Thyroid gland (tissue), 4 donors: ENCODE measurements around the gene OR52I2. TPM values are rescaled to one million over a fixed set of nuclear protein-coding genes. Genes with fewer than 3 reads are reported as not detected.

ENCODE experiments used
- DNase-seq, 2 donors: peaks; one replicate each; pipeline ENCODE4 v3.0.0-alpha.2; 2019
- H3K27ac ChIP-seq, 3 donors: fragments of 200-600 bp; sonication (generic); 1 replicate in 2 of 3; 2 replicates in 1 of 3; pipeline ENCODE4 v1.5.1; 2016 to 2019; ENCODE audit warnings: mild to moderate bottlenecking in 1 of 3, moderate library complexity in 1 of 3
- H3K27me3 ChIP-seq: fragments of 200-600 bp; sonication (generic); one replicate; pipeline ENCODE4 v1.5.1; 2019
- H3K36me3 ChIP-seq, 2 donors: fragments of 200-600 bp; sonication (generic); one replicate each; pipeline ENCODE4 v1.5.1; 2016 to 2019
- H3K4me1 ChIP-seq, 2 donors: fragments of 200-600 bp; sonication (generic); one replicate each; pipeline ENCODE4 v1.5.1; 2017 to 2019
- H3K4me3 ChIP-seq, 3 donors: fragments of 200-600 bp; sonication (generic); replicated peaks in 1 of 3; 1 replicate in 2 of 3; 2 replicates in 1 of 3; pipeline ENCODE4 v1.5.1; 2016; ENCODE audit warnings: mild to moderate bottlenecking in 1 of 3
- H3K9me3 ChIP-seq: fragments of 200-600 bp; sonication (generic); one replicate; pipeline ENCODE4 v1.5.1; 2017
- CTCF ChIP-seq, 6 experiments: fragments of 200-600 bp in 3 of 6; fragments of 450-650 bp in 3 of 6; sonication (generic) in 3 of 6; IDR thresholded peaks; one replicate each; pipeline ENCODE4 v1.5.1; 2016 to 2019; ENCODE audit warnings: antibody characterized with exemption in 6 of 6, mild to moderate bottlenecking in 2 of 6, inconsistent platforms in 1 of 6, moderate library complexity in 1 of 6
- POLR2A ChIP-seq, 2 donors: fragments of 450-650 bp; IDR thresholded peaks; one replicate each; pipeline ENCODE4 v1.6.1; 2017; ENCODE audit warnings: antibody characterized with exemption in 2 of 2, mild to moderate bottlenecking in 2 of 2, moderate library complexity in 1 of 2
- WGBS, 2 donors: methylation state at CpG; one replicate each; pipeline ENCODE4 v1.1.5; 2017; 5-methylcytosine and 5-hydroxymethylcytosine counted together
- intact Hi-C: fragments of 100-400 bp; cut with DNase I; formaldehyde crosslinking; loops from one replicate; pipeline ENCODE4 v1.15.1; 2023
- total RNA-seq, 4 donors: library from RNA; depleted of rRNA; stranded (reverse); fragments of >200 nt; gene quantifications; one replicate each; pipeline ENCODE4 v1.2.3, GENCODE V29; 2016

Gene OR52I2
- total RNA-seq: not detected

GRCh38 chr11:4581443-4581842 is at the start of gene OR52I2:
Gene OR52I2 (plus strand): TSS chr11:4581743.
- intact Hi-C loops: no loop called here
- Histone ChIP-seq H3K9me3 (no peaks in the 10 kb centered on the region), H3K27me3 (no peaks in the 10 kb centered on the region), H3K4me1 (no peaks in the 10 kb centered on the region), H3K4me3 (no peak within 1 kb of the TSS), H3K36me3 (no peaks in the 10 kb centered on the region), H3K27ac (no peak within 1 kb of the TSS)
- no peak for TF ChIP-seq CTCF (IDR thresholded peaks at IDR 0.05)
- no peak for TF ChIP-seq POLR2A (IDR thresholded peaks at IDR 0.05)
- no peak for DNase-seq

- DNase-seq: peak; percentile 62 to 72
- WGBS, 2 donors: 31 to 35% methylated on average over 3 of the region's 3 CpGs
- TF ChIP-seq CTCF (IDR thresholded peaks at IDR 0.05) (peak; percentile 48 to 71 (median 67)), POLR2A (IDR thresholded peaks at IDR 0.05) (no peak)
- Histone ChIP-seq H3K4me1 (no peaks in the 10 kb centered on the region), H3K9me3 (no peaks in the 10 kb centered on the region), H3K4me3 (no peak overlapping the region), H3K27me3 (no peaks in the 10 kb centered on the region), H3K27ac (no peak overlapping the region), H3K36me3 (no peaks in the 10 kb centered on the region)
- intact Hi-C loops: loop anchor here (5.0 kb wide), 1 partner anchor 352 kb away; no protein-coding TSS in a partner anchor
Observed at GRCh38 chr11:4539603-4540219, 41.8 kb upstream of the OR52I2 start.

- 0 to 31% methylated on average over 1 of the region's 1 CpG for WGBS, 2 donors
- no peak for DNase-seq
- H3K4me3 ChIP-seq: no peak overlapping the region
- H3K4me1 ChIP-seq: no peaks in the 10 kb centered on the region
- H3K36me3 ChIP-seq: no peaks in the 10 kb centered on the region
- H3K27ac ChIP-seq: no peak overlapping the region
- no peaks in the 10 kb centered on the region for H3K9me3 ChIP-seq
- H3K27me3 ChIP-seq: no peaks in the 10 kb centered on the region
- intact Hi-C loops: loop anchor here (5.0 kb wide), 1 partner anchor 354 kb away; no protein-coding TSS in a partner anchor
- TF ChIP-seq POLR2A (IDR thresholded peaks at IDR 0.05) (no peak), CTCF (IDR thresholded peaks at IDR 0.05) (no peak)
Observed at GRCh38 chr11:4541071-4541470, 40.5 kb upstream of the OR52I2 start.

- Histone ChIP-seq H3K4me3 (no peak overlapping the region), H3K36me3 (no peaks in the 10 kb centered on the region), H3K27ac (no peak overlapping the region), H3K27me3 (no peaks in the 10 kb centered on the region), H3K9me3 (no peaks in the 10 kb centered on the region), H3K4me1 (no peaks in the 10 kb centered on the region)
- no peak for TF ChIP-seq POLR2A (IDR thresholded peaks at IDR 0.05)
- TF ChIP-seq CTCF (IDR thresholded peaks at IDR 0.05): no peak
- intact Hi-C loops: loop anchor here (5.0 kb wide), 1 partner anchor 356 kb away; no protein-coding TSS in a partner anchor
- DNase-seq: no peak
Observed at GRCh38 chr11:4543561-4543960, 38.0 kb upstream of the OR52I2 start.

- Histone ChIP-seq H3K9me3 (no peaks in the 10 kb centered on the region), H3K27me3 (no peaks in the 10 kb centered on the region), H3K4me1 (no peaks in the 10 kb centered on the region), H3K4me3 (no peak within 1 kb of the TSS), H3K27ac (no peak within 1 kb of the TSS), H3K36me3 (no peaks in the 10 kb centered on the region)
- TF ChIP-seq POLR2A (IDR thresholded peaks at IDR 0.05) (no peak), CTCF (IDR thresholded peaks at IDR 0.05) (no peak)
- DNase-seq: no peak
- intact Hi-C loops: loop anchor here (5.0 kb wide), 1 partner anchor 358 kb away; no protein-coding TSS in a partner anchor
- WGBS, 2 donors: 84 to 86% methylated on average over 5 of the region's 5 CpGs
Observed at GRCh38 chr11:4544891-4545290, 36.7 kb upstream of the OR52I2 start, which contains the start of gene OR52M1. Gene OR52M1 (plus strand): TSS chr11:4545191. CDS start chr11:4545191, 0 bp downstream.
